ENCODE measurements around the gene NUDT9. TPM values are rescaled to one million over a fixed set of nuclear protein-coding genes. Genes with fewer than 3 reads are reported as not detected.

NUDT9 gene
- total RNA-seq, 1 experiment from 2014 or later, result 25.4 TPM

DNA sequence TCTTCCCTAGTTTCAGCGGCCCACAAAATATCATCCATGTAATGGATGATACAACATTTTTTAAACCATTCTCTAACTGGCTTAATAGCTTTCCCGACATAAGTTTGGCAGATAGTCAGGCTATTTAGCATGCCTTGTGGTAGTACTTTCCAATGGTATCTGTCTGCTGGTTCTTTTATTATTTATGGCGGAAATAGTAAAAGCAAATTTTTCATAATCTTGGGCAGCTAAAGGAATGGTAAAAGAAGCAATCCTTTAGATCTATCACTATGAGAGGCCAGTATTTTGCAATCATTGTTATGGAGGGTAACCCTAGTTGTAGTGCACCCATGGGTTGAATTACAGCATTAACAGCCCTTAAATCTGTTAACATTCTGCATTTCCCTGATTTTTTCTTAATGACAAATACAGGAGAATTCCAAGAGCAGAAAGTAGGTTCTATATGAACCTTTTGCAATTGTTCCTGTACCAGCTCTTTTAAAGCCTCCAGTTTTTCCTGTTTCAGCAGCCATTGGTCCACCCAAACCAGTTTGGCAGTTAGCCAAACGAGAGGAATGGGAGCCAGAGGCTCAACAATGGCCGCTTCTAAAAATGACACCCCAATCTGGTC, 17.1 kb upstream of the NUDT9 start:
- ATAC-seq (no peak), DNase-seq (ENCODE audit: low spot score) (no peak)
- Mint-ChIP-seq H3K9me3 (peaks cover 18% of the 10 kb centered on the region), H3K27me3 (ENCODE audit: low read depth) (no peaks in the 10 kb centered on the region), H3K4me3 (no peak overlapping the region), H3K4me1 (peaks cover 22% of the 10 kb centered on the region), H3K36me3 (peaks cover 11% of the 10 kb centered on the region), H3K27ac (no peak overlapping the region)
- ChIA-PET POLR2A (no interaction called here), CTCF (interaction anchor here (0.6 kb wide), 1 partner anchor 14 kb away, joined by 3 read pairs; the partner anchor contains the start of gene HSD17B11)
- TF ChIP-seq FOXK1 (CRISPR knock-in tag; IDR thresholded peaks at IDR 0.05) (no peak), RELA (CRISPR knock-in tag; IDR thresholded peaks at IDR 0.05; ENCODE audit: borderline replicate concordance) (no peak), SP1 (CRISPR knock-in tag; conservative IDR thresholded peaks at IDR 0.05) (no peak), TEAD4 (CRISPR knock-in tag; IDR thresholded peaks at IDR 0.05) (no peak), CREB1 (CRISPR knock-in tag; IDR thresholded peaks at IDR 0.05) (no peak), GRHL2 (CRISPR knock-in tag; IDR thresholded peaks at IDR 0.05; ENCODE audit: insufficient replicate concordance, severe bottlenecking) (no peak), FOXP1 (CRISPR knock-in tag; IDR thresholded peaks at IDR 0.05; ENCODE audit: borderline replicate concordance) (no peak), ATF1 (CRISPR knock-in tag; IDR thresholded peaks at IDR 0.05) (no peak), NFE2L1 (CRISPR knock-in tag; IDR thresholded peaks at IDR 0.05) (no peak), ZNF263 (CRISPR knock-in tag; IDR thresholded peaks at IDR 0.05; ENCODE audit: low read depth) (no peak), SOX15 (CRISPR knock-in tag; IDR thresholded peaks at IDR 0.05) (no peak), CREM (CRISPR knock-in tag; IDR thresholded peaks at IDR 0.05) (no peak), EMX1 (CRISPR knock-in tag; IDR thresholded peaks at IDR 0.05) (no peak)
- TF ChIP-seq, protein P1, sequence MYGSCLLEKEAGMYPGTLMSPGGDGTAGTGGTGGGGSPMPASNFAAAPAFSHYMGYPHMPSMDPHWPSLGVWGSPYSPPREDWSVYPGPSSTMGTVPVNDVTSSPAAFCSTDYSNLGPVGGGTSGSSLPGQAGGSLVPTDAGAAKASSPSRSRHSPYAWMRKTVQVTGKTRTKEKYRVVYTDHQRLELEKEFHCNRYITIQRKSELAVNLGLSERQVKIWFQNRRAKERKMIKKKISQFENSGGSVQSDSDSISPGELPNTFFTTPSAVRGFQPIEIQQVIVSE (CRISPR knock-in tag; IDR thresholded peaks at IDR 0.05; ENCODE audit: borderline replicate concordance), result no peak
- TF ChIP-seq, protein P2, sequence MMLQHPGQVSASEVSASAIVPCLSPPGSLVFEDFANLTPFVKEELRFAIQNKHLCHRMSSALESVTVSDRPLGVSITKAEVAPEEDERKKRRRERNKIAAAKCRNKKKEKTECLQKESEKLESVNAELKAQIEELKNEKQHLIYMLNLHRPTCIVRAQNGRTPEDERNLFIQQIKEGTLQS (CRISPR knock-in tag; conservative IDR thresholded peaks at IDR 0.05), result no peak
- TF ChIP-seq, protein P3, sequence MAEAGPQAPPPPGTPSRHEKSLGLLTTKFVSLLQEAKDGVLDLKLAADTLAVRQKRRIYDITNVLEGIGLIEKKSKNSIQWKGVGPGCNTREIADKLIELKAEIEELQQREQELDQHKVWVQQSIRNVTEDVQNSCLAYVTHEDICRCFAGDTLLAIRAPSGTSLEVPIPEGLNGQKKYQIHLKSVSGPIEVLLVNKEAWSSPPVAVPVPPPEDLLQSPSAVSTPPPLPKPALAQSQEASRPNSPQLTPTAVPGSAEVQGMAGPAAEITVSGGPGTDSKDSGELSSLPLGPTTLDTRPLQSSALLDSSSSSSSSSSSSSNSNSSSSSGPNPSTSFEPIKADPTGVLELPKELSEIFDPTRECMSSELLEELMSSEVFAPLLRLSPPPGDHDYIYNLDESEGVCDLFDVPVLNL (CRISPR knock-in tag; IDR thresholded peaks at IDR 0.05; ENCODE audit: borderline replicate concordance, low read depth), result no peak
- TF ChIP-seq, protein P4, sequence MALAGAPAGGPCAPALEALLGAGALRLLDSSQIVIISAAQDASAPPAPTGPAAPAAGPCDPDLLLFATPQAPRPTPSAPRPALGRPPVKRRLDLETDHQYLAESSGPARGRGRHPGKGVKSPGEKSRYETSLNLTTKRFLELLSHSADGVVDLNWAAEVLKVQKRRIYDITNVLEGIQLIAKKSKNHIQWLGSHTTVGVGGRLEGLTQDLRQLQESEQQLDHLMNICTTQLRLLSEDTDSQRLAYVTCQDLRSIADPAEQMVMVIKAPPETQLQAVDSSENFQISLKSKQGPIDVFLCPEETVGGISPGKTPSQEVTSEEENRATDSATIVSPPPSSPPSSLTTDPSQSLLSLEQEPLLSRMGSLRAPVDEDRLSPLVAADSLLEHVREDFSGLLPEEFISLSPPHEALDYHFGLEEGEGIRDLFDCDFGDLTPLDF (CRISPR knock-in tag; IDR thresholded peaks at IDR 0.05), result no peak
- TF ChIP-seq, protein P5, sequence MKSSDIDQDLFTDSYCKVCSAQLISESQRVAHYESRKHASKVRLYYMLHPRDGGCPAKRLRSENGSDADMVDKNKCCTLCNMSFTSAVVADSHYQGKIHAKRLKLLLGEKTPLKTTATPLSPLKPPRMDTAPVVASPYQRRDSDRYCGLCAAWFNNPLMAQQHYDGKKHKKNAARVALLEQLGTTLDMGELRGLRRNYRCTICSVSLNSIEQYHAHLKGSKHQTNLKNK (CRISPR knock-in tag; IDR thresholded peaks at IDR 0.05), result no peak
- TF ChIP-seq, protein P6, sequence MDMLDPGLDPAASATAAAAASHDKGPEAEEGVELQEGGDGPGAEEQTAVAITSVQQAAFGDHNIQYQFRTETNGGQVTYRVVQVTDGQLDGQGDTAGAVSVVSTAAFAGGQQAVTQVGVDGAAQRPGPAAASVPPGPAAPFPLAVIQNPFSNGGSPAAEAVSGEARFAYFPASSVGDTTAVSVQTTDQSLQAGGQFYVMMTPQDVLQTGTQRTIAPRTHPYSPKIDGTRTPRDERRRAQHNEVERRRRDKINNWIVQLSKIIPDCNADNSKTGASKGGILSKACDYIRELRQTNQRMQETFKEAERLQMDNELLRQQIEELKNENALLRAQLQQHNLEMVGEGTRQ (CRISPR knock-in tag; IDR thresholded peaks at IDR 0.05), result no peak

DNA sequence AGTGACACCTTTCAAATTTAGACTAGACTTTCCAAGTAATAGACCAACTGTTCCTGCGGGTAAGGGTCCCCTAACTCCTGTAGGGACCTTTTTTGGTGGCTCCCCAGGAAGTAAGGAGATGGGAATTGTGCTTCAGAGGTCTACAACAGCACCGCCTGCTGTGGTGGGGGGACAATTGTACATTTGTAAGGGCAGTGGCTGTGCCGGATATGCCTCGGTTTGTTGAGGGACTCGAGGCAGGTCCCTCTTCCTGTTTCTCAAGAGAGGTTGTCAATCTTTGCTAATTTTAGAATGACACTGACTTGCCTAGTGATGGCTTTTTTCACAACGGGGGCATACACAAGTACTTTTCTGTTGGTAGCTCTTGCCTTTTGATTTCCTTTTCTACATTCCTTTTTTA, 15.9 kb upstream of the NUDT9 start:
- peaks cover 22% of the 10 kb centered on the region for H3K4me1 Mint-ChIP-seq
- no peaks in the 10 kb centered on the region for H3K27me3 Mint-ChIP-seq (ENCODE audit: low read depth)
- DNase-seq (ENCODE audit: low spot score) (no peak), ATAC-seq (no peak)
- ChIA-PET POLR2A (interaction anchor here (1.4 kb wide), 1 partner anchor 16 kb away, joined by 3 read pairs; the partner anchor contains the start of gene NUDT9), CTCF (interaction anchor here (0.9 kb wide), 1 partner anchor 31 kb away, joined by 3 read pairs; no protein-coding TSS in a partner anchor)
- H3K36me3 Mint-ChIP-seq, result peaks cover 11% of the 10 kb centered on the region
- H3K4me3 Mint-ChIP-seq, result no peak overlapping the region
- H3K27ac Mint-ChIP-seq, result no peak overlapping the region
- TF ChIP-seq, protein P1 (CRISPR knock-in tag; IDR thresholded peaks at IDR 0.05; ENCODE audit: borderline replicate concordance), result no peak
- TF ChIP-seq ZNF138 (CRISPR knock-in tag; conservative IDR thresholded peaks at IDR 0.05), result no peak
- TF ChIP-seq, protein P7, sequence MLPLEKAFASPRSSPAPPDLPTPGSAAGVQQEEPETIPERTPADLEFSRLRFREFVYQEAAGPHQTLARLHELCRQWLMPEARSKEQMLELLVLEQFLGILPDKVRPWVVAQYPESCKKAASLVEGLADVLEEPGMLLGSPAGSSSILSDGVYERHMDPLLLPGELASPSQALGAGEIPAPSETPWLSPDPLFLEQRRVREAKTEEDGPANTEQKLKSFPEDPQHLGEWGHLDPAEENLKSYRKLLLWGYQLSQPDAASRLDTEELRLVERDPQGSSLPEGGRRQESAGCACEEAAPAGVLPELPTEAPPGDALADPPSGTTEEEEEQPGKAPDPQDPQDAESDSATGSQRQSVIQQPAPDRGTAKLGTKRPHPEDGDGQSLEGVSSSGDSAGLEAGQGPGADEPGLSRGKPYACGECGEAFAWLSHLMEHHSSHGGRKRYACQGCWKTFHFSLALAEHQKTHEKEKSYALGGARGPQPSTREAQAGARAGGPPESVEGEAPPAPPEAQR (CRISPR knock-in tag; IDR thresholded peaks at IDR 0.05), result no peak
- TF ChIP-seq ETV6 (CRISPR knock-in tag; IDR thresholded peaks at IDR 0.05), result no peak
- TF ChIP-seq, protein P2 (CRISPR knock-in tag; conservative IDR thresholded peaks at IDR 0.05), result no peak
- no peak for TF ChIP-seq TP53 (CRISPR knock-in tag; IDR thresholded peaks at IDR 0.05)
- TF ChIP-seq, protein P6 (CRISPR knock-in tag; IDR thresholded peaks at IDR 0.05), result no peak
- TF ChIP-seq NFYB (CRISPR knock-in tag; conservative IDR thresholded peaks at IDR 0.05; ENCODE audit: low read depth), result no peak
- no peak for TF ChIP-seq MXD4 (CRISPR knock-in tag; IDR thresholded peaks at IDR 0.05; ENCODE audit: borderline replicate concordance)
- TF ChIP-seq, protein P8, sequence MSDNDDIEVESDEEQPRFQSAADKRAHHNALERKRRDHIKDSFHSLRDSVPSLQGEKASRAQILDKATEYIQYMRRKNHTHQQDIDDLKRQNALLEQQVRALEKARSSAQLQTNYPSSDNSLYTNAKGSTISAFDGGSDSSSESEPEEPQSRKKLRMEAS (CRISPR knock-in tag; IDR thresholded peaks at IDR 0.05), result no peak
- H3K9me3 Mint-ChIP-seq, result peaks cover 18% of the 10 kb centered on the region

Measured in WTC11 (cell line).